ENCODE results near the gene GGACT. TPM values are rescaled to one million over a fixed set of nuclear protein-coding genes. Genes with fewer than 3 reads are reported as not detected.

Gene GGACT
- polyA plus RNA-seq, 1 experiment, result 7.6 TPM

DNA sequence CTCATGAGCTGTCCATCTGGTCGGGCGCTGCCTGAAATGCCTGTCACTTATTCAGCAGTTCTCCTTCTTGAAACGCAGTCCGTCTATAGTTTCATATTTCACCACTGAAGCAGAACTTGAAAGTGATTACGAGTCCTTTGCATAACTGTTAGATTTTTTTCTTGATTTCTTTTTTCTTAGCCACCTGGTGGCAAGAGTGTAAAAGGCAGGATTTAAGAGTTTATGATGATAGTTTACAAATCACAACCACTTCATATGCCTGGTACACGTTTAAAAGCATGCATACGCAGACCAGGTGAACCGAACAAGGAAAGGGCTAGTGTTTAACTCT lies 45.8 kb downstream of the GGACT start:
- ChIA-PET POLR2A (interaction anchor here (0.6 kb wide), 1 partner anchor 556 kb away, joined by 13 read pairs; no protein-coding TSS in a partner anchor), CTCF (interaction anchor here (1.1 to 2.1 kb wide), 8 partner anchors 12 to 887 kb away, joined by 3 to 10 read pairs (median 4); no protein-coding TSS in a partner anchor)
- TF ChIP-seq, protein P1, sequence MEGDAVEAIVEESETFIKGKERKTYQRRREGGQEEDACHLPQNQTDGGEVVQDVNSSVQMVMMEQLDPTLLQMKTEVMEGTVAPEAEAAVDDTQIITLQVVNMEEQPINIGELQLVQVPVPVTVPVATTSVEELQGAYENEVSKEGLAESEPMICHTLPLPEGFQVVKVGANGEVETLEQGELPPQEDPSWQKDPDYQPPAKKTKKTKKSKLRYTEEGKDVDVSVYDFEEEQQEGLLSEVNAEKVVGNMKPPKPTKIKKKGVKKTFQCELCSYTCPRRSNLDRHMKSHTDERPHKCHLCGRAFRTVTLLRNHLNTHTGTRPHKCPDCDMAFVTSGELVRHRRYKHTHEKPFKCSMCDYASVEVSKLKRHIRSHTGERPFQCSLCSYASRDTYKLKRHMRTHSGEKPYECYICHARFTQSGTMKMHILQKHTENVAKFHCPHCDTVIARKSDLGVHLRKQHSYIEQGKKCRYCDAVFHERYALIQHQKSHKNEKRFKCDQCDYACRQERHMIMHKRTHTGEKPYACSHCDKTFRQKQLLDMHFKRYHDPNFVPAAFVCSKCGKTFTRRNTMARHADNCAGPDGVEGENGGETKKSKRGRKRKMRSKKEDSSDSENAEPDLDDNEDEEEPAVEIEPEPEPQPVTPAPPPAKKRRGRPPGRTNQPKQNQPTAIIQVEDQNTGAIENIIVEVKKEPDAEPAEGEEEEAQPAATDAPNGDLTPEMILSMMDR (IDR thresholded peaks at IDR 0.05; ENCODE audit: low read depth, low read length), result peak; percentile 70
- Histone ChIP-seq H3K27me3 (ENCODE audit: control insufficient read depth, insufficient read depth, low read length) (no peaks in the 10 kb centered on the region), H3K9me3 (ENCODE audit: control insufficient read depth, insufficient read depth, low read length) (no peaks in the 10 kb centered on the region; the same call in 1 of the 2 replicates), H3K27ac (ENCODE audit: low read depth, low read length) (no peak overlapping the region), H3K4me3 (ENCODE audit: low read depth, low read length) (no peak overlapping the region)
- no peak for DNase-seq (ENCODE audit: low read depth, low spot score)

DNA sequence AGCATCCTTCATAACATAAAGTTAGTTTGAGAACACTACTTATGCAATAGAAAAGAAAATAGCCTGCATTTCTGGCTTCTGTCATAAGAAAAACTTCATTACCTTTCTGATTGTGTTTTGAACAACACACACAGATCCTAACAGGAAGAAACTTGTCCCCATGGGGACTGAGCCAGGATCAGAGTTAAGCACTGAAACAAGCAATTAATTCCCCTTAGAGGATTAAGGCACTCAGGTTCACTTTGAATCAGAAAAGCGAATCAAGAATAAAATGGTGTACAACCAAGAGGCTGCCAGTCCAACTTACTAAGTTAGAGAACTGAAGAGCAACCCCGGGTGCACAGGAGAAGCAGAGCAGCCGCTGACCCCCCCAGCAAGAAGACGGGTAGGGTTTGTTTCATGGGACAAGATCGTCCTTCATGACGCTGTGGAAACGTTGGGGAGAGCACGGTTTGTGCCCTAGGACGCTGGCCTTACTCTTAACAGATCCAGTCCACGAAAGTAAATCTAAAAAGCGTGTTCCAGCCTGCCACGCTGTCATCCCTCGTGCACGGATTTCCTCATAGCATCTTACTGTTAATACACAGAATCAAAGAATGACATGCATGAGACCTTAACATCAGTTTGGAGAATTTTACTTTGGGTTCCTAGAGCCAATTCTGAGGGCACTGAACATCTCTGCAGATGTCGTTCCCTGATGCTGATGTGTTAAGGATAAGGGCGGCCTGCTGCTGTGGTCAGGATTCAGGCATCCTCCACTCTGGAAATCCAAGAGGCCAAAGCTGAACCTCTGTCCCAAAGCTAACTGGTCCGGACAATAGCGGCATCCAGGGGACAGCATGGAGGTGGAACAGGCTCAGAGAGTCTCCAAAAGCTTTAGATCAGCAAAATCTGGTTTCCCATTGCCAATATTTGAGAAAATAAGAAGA lies 46.4 kb downstream of the GGACT start:
- CTCF ChIA-PET, result interaction anchor here (1.1 to 2.1 kb wide), 6 partner anchors 12 to 887 kb away, joined by 3 to 10 read pairs (median 4); no protein-coding TSS in a partner anchor
- POLR2A ChIA-PET, result interaction anchor here (0.6 kb wide), 1 partner anchor 555 kb away, joined by 13 read pairs; no protein-coding TSS in a partner anchor
- Histone ChIP-seq H3K27me3 (ENCODE audit: control insufficient read depth, insufficient read depth, low read length) (no peaks in the 10 kb centered on the region), H3K27ac (ENCODE audit: low read depth, low read length) (no peak overlapping the region), H3K9me3 (ENCODE audit: control insufficient read depth, insufficient read depth, low read length) (no peaks in the 10 kb centered on the region; the same call in 1 of the 2 replicates), H3K4me3 (ENCODE audit: low read depth, low read length) (no peak overlapping the region)
- no peak for DNase-seq (ENCODE audit: low read depth, low spot score)
- TF ChIP-seq, protein P1 (IDR thresholded peaks at IDR 0.05; ENCODE audit: low read depth, low read length), result no peak

DNA sequence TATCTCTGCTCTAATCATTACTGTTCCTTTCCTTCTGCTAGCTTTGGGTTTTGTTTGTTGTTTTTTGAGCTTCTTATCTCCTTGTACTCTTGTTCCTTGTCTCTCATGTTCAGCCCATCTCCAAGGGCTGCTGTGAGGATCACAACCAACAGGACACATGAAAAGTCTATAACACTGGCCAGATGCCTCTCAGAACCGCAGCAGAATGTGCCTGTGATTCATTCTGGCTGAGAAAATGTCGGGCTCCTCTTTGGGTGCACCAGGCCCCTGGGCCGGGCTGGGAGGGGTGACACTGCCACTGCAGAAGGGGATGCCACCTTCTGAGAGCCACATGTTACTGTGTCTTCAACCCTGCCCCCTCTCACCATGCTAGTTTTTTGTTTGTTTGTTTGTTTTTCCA lies 48.0 kb downstream of the GGACT start:
- ChIA-PET CTCF (interaction anchor here (0.6 kb wide), 1 partner anchor 497 kb away, joined by 4 read pairs; no protein-coding TSS in a partner anchor), POLR2A (no interaction called here)
- no peak overlapping the region for H3K4me3 ChIP-seq (ENCODE audit: low read depth, low read length)
- no peak for DNase-seq (ENCODE audit: low read depth, low spot score)
- no peak overlapping the region for H3K27ac ChIP-seq (ENCODE audit: low read depth, low read length)
- no peaks in the 10 kb centered on the region for H3K27me3 ChIP-seq (ENCODE audit: control insufficient read depth, insufficient read depth, low read length)
- TF ChIP-seq, protein P1 (IDR thresholded peaks at IDR 0.05; ENCODE audit: low read depth, low read length), result no peak
- H3K9me3 ChIP-seq (ENCODE audit: control insufficient read depth, insufficient read depth, low read length), result no peaks in the 10 kb centered on the region; the same call in 1 of the 2 replicates

DNA sequence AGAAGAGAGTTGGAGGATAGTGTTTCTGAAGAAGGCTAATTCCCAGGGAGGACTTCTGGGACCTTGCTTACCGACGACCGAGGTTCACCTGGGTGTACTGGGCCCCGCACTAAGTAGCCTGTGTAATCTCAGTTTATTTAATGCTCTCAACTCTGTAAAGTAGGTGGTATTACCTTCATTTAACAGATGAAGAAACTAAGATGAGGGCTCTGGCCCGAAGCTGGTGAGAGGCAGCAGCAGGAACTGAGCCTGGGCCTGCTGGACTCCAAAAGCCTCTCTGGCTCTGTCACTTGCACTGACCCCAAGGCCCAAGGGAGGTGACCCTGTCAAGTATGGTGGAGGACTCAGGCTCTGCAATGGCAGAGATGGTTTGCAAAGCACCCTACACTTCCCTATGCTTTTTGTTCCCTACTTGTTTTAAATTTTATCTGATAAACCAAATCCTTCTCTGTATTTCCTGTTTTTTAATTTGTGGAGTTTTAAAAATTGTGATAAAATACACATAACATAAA lies 50.6 kb downstream of the GGACT start:
- no peaks in the 10 kb centered on the region for H3K27me3 ChIP-seq (ENCODE audit: control insufficient read depth, insufficient read depth, low read length)
- CTCF ChIA-PET, result no interaction called here
- no peak for DNase-seq (ENCODE audit: low read depth, low spot score)
- no peak overlapping the region for H3K4me3 ChIP-seq (ENCODE audit: low read depth, low read length)
- H3K9me3 ChIP-seq (ENCODE audit: control insufficient read depth, insufficient read depth, low read length), result no peaks in the 10 kb centered on the region; the same call in 1 of the 2 replicates
- TF ChIP-seq, protein P1 (IDR thresholded peaks at IDR 0.05; ENCODE audit: low read depth, low read length), result no peak
- POLR2A ChIA-PET, result no interaction called here
- no peak overlapping the region for H3K27ac ChIP-seq (ENCODE audit: low read depth, low read length)

DNA sequence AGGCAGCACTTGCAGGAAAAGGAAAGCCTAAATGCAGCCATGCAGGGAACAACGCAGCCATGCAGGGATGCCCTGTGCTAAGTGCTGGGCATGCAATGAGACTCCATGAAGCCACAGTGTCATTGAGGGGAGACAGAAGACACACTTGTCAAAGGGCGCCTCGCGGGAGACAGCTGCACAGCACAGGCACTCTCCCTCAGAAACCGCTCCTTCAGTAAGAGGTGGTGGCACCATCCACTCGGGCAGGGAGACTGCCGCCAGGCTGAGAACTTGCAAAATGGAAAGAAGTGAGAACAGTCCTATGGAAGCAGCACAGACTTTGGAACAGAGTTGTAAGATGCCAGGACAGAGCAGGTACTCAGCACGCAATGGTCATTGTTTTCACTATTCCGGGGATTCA lies 51.1 kb downstream of the GGACT start:
- TF ChIP-seq, protein P1 (IDR thresholded peaks at IDR 0.05; ENCODE audit: low read depth, low read length), result no peak
- peaks cover 1% of the 10 kb centered on the region; the same call in 1 of the 2 replicates for H3K9me3 ChIP-seq (ENCODE audit: control insufficient read depth, insufficient read depth, low read length)
- H3K27ac ChIP-seq (ENCODE audit: low read depth, low read length), result no peak overlapping the region
- DNase-seq (ENCODE audit: low read depth, low spot score), result no peak
- H3K4me3 ChIP-seq (ENCODE audit: low read depth, low read length), result no peak overlapping the region
- H3K27me3 ChIP-seq (ENCODE audit: control insufficient read depth, insufficient read depth, low read length), result no peaks in the 10 kb centered on the region
- ChIA-PET CTCF (no interaction called here), POLR2A (no interaction called here)

Measured in AG04450 (cell line).